HEK293 (cell line): ENCODE measurements around the gene IGFBP2.

Source experiments
- CTCF ChIA-PET: fragments of 350-600 bp; formaldehyde crosslinking; extraction: SDS; loops from one replicate; lab custom pipeline; 2021; ENCODE audit warnings: antibody characterized with exemption; lab: Yijun Ruan, JAX
- POLR2A ChIA-PET: fragments of 300-600 bp; formaldehyde crosslinking; extraction: SDS; loops from one replicate; lab custom pipeline; 2020; ENCODE audit warnings: antibody characterized with exemption, inconsistent platforms; lab: Yijun Ruan, JAX
- H3K27ac ChIP-seq: fragments of 200-500 bp; sonication (Bioruptor generic); 2 replicates; pipeline ENCODE4 v1.5.1; 2014; ENCODE audit warnings: low read depth, low read length, control low read depth, inconsistent platforms; ENCODE audit errors: extremely low read depth
- H3K36me3 ChIP-seq, 2 experiments: fragments of 200-500 bp in 1 of 2; sonication (Bioruptor generic) in 1 of 2; 1 replicate in 1 of 2; 2 replicates in 1 of 2; pipeline ENCODE4 v1.5.1; 2014 to 2017; ENCODE audit warnings: inconsistent platforms in 2 of 2, low read length in 2 of 2; ENCODE audit not compliant: control insufficient read depth in 2 of 2, insufficient read depth in 1 of 2
- H3K4me1 ChIP-seq: fragments of 200-500 bp; sonication (Bioruptor generic); 2 replicates; pipeline ENCODE4 v1.5.1; 2014; ENCODE audit warnings: mild to moderate bottlenecking, low read length, inconsistent platforms; ENCODE audit not compliant: control insufficient read depth, insufficient read depth
- H3K4me3 ChIP-seq: 2 replicates; pipeline ENCODE4 v1.5.1; 2011; ENCODE audit warnings: low read depth, mild to moderate bottlenecking, control low read depth, low read length, moderate library complexity
- H3K9me3 ChIP-seq: fragments of 200-500 bp; sonication (Bioruptor generic); 2 replicates; pipeline ENCODE4 v1.5.1; 2014; ENCODE audit warnings: low read depth, low read length, inconsistent platforms; ENCODE audit not compliant: control insufficient read depth, insufficient read depth
- KLF16 ChIP-seq: fragments of 450-650 bp; formaldehyde crosslinking; IDR thresholded peaks from 2 replicates; pipeline ENCODE4 v1.5.1; 2017; ENCODE audit warnings: missing biosample characterization, missing genetic modification characterization
- KLF7 ChIP-seq: fragments of 450-650 bp; formaldehyde crosslinking; IDR thresholded peaks from 2 replicates; pipeline ENCODE4 v1.5.1; 2016; ENCODE audit warnings: missing biosample characterization, missing genetic modification characterization, borderline replicate concordance
- REPIN1 ChIP-seq: fragments of 450-650 bp; formaldehyde crosslinking; IDR thresholded peaks from 2 replicates; pipeline ENCODE4 v1.5.1; 2017; ENCODE audit warnings: missing biosample characterization, missing genetic modification characterization, low read depth
- SP3 ChIP-seq: fragments of 450-650 bp; formaldehyde crosslinking; IDR thresholded peaks from 2 replicates; pipeline ENCODE4 v1.5.1; 2016; ENCODE audit warnings: missing biosample characterization, missing genetic modification characterization
- TCF7L2 ChIP-seq: IDR thresholded peaks from 2 replicates; pipeline ENCODE4 v1.6.1; 2011; ENCODE audit warnings: low read depth, mild to moderate bottlenecking, inconsistent platforms, low read length, moderate library complexity, borderline replicate concordance
- ZBTB7A ChIP-seq: fragments of 450-650 bp; formaldehyde crosslinking; IDR thresholded peaks from 2 replicates; pipeline ENCODE4 v1.5.1; 2016; ENCODE audit warnings: low read depth, missing biosample characterization, missing genetic modification characterization
- ZNF473 ChIP-seq: fragments of 450-650 bp; formaldehyde crosslinking; IDR thresholded peaks from 2 replicates; pipeline ENCODE4 v1.5.1; 2017; ENCODE audit warnings: missing biosample characterization, missing genetic modification characterization
- ZNF529 ChIP-seq: fragments of 450-650 bp; formaldehyde crosslinking; IDR thresholded peaks from 2 replicates; pipeline ENCODE4 v1.5.1; 2017; ENCODE audit warnings: missing genetic modification characterization, missing biosample characterization; ENCODE audit not compliant: insufficient replicate concordance
- ZNF626 ChIP-seq: fragments of 450-650 bp; sonication (Bioruptor Pico); formaldehyde crosslinking; IDR thresholded peaks from 2 replicates; pipeline ENCODE4 v1.5.1; 2018; ENCODE audit warnings: missing biosample characterization, missing genetic modification characterization, inconsistent platforms
- ZNF660 ChIP-seq: fragments of 450-650 bp; IDR thresholded peaks from 2 replicates; pipeline ENCODE4 v1.5.1; 2018; ENCODE audit warnings: missing biosample characterization, mild to moderate bottlenecking, missing genetic modification characterization
- ZSCAN23 ChIP-seq: fragments of 450-650 bp; formaldehyde crosslinking; IDR thresholded peaks from 2 replicates; pipeline ENCODE4 v1.5.1; 2016; ENCODE audit warnings: missing biosample characterization, missing genetic modification characterization
- TF ChIP-seq, protein P1 (sequence below): fragments of 450-650 bp; formaldehyde crosslinking; IDR thresholded peaks from 2 replicates; pipeline ENCODE4 v1.5.1; 2016; ENCODE audit warnings: missing biosample characterization, missing genetic modification characterization
- TF ChIP-seq, protein P2 (sequence below): fragments of 450-650 bp; formaldehyde crosslinking; IDR thresholded peaks from 2 replicates; pipeline ENCODE4 v1.5.1; 2016; ENCODE audit warnings: missing biosample characterization, missing genetic modification characterization
- TF ChIP-seq, protein P3 (sequence below): fragments of 450-650 bp; formaldehyde crosslinking; IDR thresholded peaks from 2 replicates; pipeline ENCODE4 v1.5.1; 2017; ENCODE audit warnings: missing biosample characterization, missing genetic modification characterization
- TF ChIP-seq, protein P4 (sequence below): fragments of 450-650 bp; formaldehyde crosslinking; IDR thresholded peaks from 2 replicates; pipeline ENCODE4 v1.5.1; 2017; ENCODE audit warnings: missing biosample characterization, missing genetic modification characterization
- TF ChIP-seq, protein P5 (sequence below): fragments of 450-650 bp; formaldehyde crosslinking; IDR thresholded peaks from 2 replicates; pipeline ENCODE4 v1.5.1; 2016; ENCODE audit warnings: missing biosample characterization, missing genetic modification characterization
- TF ChIP-seq, protein P6 (sequence below): IDR thresholded peaks from 2 replicates; pipeline ENCODE4 v1.6.1; 2011; ENCODE audit warnings: mild to moderate bottlenecking, low read depth, low read length, borderline replicate concordance
- TF ChIP-seq, protein P7 (sequence below): fragments of 450-650 bp; formaldehyde crosslinking; IDR thresholded peaks from 2 replicates; pipeline ENCODE4 v1.5.1; 2017; ENCODE audit warnings: missing biosample characterization, missing genetic modification characterization

The IGFBP2 gene

DNA sequence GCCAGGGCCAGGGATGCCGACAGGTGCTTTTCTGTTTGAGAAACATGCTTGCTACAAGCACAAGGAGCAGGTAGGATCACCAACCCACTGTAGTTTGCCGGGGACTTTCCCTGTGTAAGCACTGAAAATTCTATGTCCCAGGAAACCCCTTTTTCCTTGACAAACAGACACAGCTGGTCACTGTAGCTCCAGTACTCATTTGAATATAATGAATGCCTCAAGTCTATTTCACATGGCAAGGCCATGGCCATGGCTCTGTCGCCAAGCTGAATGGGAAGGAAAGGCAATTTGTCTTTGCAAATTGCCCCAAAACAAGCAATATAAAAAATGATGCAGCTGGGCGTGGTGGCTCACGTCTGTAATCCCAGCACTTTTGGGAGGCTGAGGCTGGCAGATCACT lies 49.6 kb upstream of the IGFBP2 start:
- TF ChIP-seq, protein P1, sequence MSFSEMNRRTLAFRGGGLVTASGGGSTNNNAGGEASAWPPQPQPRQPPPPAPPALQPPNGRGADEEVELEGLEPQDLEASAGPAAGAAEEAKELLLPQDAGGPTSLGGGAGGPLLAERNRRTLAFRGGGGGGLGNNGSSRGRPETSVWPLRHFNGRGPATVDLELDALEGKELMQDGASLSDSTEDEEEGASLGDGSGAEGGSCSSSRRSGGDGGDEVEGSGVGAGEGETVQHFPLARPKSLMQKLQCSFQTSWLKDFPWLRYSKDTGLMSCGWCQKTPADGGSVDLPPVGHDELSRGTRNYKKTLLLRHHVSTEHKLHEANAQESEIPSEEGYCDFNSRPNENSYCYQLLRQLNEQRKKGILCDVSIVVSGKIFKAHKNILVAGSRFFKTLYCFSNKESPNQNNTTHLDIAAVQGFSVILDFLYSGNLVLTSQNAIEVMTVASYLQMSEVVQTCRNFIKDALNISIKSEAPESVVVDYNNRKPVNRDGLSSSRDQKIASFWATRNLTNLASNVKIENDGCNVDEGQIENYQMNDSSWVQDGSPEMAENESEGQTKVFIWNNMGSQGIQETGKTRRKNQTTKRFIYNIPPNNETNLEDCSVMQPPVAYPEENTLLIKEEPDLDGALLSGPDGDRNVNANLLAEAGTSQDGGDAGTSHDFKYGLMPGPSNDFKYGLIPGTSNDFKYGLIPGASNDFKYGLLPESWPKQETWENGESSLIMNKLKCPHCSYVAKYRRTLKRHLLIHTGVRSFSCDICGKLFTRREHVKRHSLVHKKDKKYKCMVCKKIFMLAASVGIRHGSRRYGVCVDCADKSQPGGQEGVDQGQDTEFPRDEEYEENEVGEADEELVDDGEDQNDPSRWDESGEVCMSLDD (tag by site-specific recombination): no peak
- TF ChIP-seq, protein P2, sequence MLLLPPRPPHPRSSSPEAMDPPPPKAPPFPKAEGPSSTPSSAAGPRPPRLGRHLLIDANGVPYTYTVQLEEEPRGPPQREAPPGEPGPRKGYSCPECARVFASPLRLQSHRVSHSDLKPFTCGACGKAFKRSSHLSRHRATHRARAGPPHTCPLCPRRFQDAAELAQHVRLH (tag by site-specific recombination): no peak
- TF ChIP-seq, all 188 proteins: peak for 0
- no peaks in the 10 kb centered on the region for H3K9me3 ChIP-seq
- ChIA-PET CTCF (interaction anchor here (0.7 kb wide), 1 partner anchor 39 kb away, joined by 3 read pairs; no protein-coding TSS in a partner anchor), POLR2A (no interaction called here)
- no peaks in the 10 kb centered on the region for H3K36me3 ChIP-seq
- no peak overlapping the region for H3K27ac ChIP-seq
- no peak overlapping the region for H3K4me3 ChIP-seq
- no peaks in the 10 kb centered on the region for H3K4me1 ChIP-seq

DNA sequence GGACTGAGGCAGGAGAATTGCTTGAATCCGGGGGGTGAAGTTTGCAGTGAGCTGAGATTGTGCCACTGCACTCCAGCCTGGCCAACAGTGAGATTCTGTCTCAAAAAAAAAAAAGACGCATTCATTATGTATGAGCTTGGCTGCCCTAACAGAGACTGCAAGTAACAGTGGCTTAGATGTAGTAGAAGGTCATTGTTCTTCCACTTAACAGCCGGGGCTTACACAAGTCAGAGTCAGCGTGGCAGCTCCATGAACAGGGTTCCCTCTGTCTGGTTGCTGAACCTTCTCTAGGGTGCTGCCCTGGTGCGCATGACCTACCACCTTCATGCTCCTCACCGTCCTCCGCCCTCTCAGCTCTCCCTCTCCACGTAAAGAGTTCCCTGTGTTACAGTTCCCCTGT lies 49.1 kb upstream of the IGFBP2 start:
- Histone ChIP-seq H3K36me3 (no peaks in the 10 kb centered on the region), H3K27ac (no peak overlapping the region), H3K9me3 (no peaks in the 10 kb centered on the region), H3K4me1 (no peaks in the 10 kb centered on the region), H3K4me3 (no peak overlapping the region)
- no peak for TF ChIP-seq ZNF473
- TF ChIP-seq, protein P3, sequence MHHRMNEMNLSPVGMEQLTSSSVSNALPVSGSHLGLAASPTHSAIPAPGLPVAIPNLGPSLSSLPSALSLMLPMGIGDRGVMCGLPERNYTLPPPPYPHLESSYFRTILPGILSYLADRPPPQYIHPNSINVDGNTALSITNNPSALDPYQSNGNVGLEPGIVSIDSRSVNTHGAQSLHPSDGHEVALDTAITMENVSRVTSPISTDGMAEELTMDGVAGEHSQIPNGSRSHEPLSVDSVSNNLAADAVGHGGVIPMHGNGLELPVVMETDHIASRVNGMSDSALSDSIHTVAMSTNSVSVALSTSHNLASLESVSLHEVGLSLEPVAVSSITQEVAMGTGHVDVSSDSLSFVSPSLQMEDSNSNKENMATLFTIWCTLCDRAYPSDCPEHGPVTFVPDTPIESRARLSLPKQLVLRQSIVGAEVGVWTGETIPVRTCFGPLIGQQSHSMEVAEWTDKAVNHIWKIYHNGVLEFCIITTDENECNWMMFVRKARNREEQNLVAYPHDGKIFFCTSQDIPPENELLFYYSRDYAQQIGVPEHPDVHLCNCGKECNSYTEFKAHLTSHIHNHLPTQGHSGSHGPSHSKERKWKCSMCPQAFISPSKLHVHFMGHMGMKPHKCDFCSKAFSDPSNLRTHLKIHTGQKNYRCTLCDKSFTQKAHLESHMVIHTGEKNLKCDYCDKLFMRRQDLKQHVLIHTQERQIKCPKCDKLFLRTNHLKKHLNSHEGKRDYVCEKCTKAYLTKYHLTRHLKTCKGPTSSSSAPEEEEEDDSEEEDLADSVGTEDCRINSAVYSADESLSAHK (tag by site-specific recombination): no peak
- no peak for TF ChIP-seq KLF7 (tag by site-specific recombination)
- TF ChIP-seq, protein P4, sequence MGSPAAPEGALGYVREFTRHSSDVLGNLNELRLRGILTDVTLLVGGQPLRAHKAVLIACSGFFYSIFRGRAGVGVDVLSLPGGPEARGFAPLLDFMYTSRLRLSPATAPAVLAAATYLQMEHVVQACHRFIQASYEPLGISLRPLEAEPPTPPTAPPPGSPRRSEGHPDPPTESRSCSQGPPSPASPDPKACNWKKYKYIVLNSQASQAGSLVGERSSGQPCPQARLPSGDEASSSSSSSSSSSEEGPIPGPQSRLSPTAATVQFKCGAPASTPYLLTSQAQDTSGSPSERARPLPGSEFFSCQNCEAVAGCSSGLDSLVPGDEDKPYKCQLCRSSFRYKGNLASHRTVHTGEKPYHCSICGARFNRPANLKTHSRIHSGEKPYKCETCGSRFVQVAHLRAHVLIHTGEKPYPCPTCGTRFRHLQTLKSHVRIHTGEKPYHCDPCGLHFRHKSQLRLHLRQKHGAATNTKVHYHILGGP (tag by site-specific recombination): no peak
- TF ChIP-seq ZNF660 (tag by site-specific recombination): no peak
- TF ChIP-seq ZBTB7A (tag by site-specific recombination): no peak
- TF ChIP-seq ZNF626 (tag by site-specific recombination): no peak
- TF ChIP-seq, protein P5, sequence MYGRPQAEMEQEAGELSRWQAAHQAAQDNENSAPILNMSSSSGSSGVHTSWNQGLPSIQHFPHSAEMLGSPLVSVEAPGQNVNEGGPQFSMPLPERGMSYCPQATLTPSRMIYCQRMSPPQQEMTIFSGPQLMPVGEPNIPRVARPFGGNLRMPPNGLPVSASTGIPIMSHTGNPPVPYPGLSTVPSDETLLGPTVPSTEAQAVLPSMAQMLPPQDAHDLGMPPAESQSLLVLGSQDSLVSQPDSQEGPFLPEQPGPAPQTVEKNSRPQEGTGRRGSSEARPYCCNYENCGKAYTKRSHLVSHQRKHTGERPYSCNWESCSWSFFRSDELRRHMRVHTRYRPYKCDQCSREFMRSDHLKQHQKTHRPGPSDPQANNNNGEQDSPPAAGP: no peak
- TF ChIP-seq KLF16 (tag by site-specific recombination): no peak
- no peak for TF ChIP-seq REPIN1 (tag by site-specific recombination)
- TF ChIP-seq ZSCAN23 (tag by site-specific recombination): no peak
- no peak for TF ChIP-seq TCF7L2
- TF ChIP-seq, protein P6, sequence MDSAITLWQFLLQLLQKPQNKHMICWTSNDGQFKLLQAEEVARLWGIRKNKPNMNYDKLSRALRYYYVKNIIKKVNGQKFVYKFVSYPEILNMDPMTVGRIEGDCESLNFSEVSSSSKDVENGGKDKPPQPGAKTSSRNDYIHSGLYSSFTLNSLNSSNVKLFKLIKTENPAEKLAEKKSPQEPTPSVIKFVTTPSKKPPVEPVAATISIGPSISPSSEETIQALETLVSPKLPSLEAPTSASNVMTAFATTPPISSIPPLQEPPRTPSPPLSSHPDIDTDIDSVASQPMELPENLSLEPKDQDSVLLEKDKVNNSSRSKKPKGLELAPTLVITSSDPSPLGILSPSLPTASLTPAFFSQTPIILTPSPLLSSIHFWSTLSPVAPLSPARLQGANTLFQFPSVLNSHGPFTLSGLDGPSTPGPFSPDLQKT: no peak
- TF ChIP-seq SP3: no peak
- TF ChIP-seq ZNF529: no peak
- TF ChIP-seq, protein P7, sequence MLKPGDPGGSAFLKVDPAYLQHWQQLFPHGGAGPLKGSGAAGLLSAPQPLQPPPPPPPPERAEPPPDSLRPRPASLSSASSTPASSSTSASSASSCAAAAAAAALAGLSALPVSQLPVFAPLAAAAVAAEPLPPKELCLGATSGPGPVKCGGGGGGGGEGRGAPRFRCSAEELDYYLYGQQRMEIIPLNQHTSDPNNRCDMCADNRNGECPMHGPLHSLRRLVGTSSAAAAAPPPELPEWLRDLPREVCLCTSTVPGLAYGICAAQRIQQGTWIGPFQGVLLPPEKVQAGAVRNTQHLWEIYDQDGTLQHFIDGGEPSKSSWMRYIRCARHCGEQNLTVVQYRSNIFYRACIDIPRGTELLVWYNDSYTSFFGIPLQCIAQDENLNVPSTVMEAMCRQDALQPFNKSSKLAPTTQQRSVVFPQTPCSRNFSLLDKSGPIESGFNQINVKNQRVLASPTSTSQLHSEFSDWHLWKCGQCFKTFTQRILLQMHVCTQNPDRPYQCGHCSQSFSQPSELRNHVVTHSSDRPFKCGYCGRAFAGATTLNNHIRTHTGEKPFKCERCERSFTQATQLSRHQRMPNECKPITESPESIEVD (tag by site-specific recombination): no peak
- ChIA-PET CTCF (interaction anchor here (0.7 kb wide), 1 partner anchor 39 kb away, joined by 3 read pairs; no protein-coding TSS in a partner anchor), POLR2A (no interaction called here)
